GM19239 (cell line): Measurements from ENCODE around the gene CD3G.
A peak's percentile ranks its signal among the peaks of the same experiment; 100 is the strongest.
"Not testable (repeated sequence)": the region's sequence is repeated elsewhere in the genome, so short reads cannot be mapped to it uniquely, and the experiment has no call there.

Source experiments
- DNase-seq: peaks from one replicate; pipeline ENCODE4 v3.0.0; 2011; ENCODE audit warnings: low spot score; ENCODE audit not compliant: insufficient read length
- FAIRE-seq: peaks from 2 replicates; lab custom pipeline; 2011; peaks lifted over from hg19 to GRCh38; lab: Jason Lieb, UNC

Gene CD3G

GRCh38 chr11:118373263-118373662, 29.1 kb downstream of the CD3G start:
- FAIRE-seq, result no peak

DNA sequence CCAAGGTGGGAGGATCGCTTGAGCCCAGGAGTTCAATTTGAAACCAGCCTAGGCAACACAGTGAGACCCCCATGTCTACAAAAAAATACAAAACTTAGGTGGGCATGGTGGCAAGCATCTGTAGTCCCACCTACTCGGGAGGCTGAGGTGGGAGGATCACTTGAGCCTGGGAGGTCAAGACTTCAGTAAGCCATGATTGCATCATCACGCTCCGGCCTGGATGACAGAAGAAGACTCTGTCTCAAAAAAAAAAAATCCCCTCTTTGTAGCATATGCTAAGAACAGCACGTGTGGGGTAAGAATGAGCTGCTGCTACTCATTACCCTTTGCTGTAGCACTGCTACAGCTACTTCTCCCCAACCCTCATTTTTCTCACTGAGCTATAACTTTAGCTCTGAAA, 29.7 kb downstream of the CD3G start:
- FAIRE-seq, result no peak
- no peak for DNase-seq

More at GRCh38 chr11:118373263-118373662, 29.1 kb downstream of the CD3G start:
- no peak for DNase-seq

DNA sequence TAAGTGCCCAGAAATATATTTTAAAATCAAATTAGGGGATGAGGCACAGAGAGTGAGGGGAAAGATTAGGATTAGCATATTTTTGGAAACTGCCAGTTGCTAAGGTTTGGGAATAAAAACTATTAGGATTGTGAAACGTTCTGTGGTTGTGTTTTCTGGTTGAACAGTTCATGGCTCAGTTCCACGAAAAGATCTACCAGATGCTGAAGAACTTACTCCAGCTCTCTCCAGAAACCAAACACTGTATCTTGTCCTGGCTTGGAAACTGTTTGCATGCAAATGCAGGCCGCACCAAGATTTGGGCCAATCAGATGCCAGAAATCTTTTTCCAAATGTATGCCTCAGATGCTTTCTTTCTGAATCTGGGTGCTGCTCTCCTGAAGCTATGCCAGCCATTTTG, 30.6 kb downstream of the CD3G start:
- no peak for FAIRE-seq
- no peak for DNase-seq

- no peak for DNase-seq
- no peak for FAIRE-seq
Observed at GRCh38 chr11:118375978-118376377, 31.8 kb downstream of the CD3G start.

GRCh38 chr11:118379497-118379896, 35.4 kb downstream of the CD3G start:
- FAIRE-seq (no peak), DNase-seq (no peak)

- DNase-seq (no peak), FAIRE-seq (no peak)
Observed at GRCh38 chr11:118380571-118380970, 36.4 kb downstream of the CD3G start.

- DNase-seq (no peak), FAIRE-seq (no peak)
Observed at GRCh38 chr11:118382954-118383353, 38.8 kb downstream of the CD3G start.

DNA sequence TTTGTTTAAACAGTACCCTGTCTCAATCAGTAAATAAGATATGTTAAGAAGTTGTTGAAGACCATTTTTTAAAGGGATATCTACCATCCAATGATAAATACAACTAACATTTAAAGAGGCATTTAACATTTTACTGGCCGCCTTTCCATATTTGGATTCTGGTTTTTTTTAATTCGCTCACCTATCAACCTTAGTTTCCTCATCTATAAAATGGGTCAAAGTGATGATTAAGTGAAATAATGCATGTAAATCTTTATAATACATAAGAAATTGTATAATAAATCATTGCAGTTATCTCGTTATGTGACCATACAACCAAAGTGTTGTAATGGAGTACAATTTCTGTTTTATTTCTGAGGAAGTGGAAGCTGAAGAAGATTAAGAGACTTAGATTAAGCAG, 39.5 kb downstream of the CD3G start:
- no peak for DNase-seq
- no peak for FAIRE-seq

GRCh38 chr11:118396097-118396501, 52.0 kb downstream of the CD3G start:
- FAIRE-seq (no peak), DNase-seq (no peak)

DNA sequence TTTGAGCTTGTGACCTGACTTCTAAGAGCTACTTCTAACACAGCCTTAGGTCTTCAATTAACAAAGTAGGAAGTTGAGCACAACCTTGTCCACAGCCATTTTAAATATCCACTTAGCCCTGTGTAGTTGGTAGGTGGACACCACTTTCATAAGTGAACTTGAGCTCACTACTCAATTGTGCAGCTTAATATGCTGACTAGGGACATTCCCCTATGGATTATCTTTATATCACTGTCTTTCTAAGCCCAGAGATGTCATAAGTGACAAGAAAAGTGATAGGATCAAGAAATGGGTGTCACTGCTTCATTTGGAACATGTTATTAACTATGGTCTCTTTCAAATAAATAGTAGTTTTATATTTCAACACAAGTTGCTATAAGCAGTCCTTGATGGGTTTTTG, 53.3 kb downstream of the CD3G start:
- FAIRE-seq, result no peak
- DNase-seq, result no peak

DNA sequence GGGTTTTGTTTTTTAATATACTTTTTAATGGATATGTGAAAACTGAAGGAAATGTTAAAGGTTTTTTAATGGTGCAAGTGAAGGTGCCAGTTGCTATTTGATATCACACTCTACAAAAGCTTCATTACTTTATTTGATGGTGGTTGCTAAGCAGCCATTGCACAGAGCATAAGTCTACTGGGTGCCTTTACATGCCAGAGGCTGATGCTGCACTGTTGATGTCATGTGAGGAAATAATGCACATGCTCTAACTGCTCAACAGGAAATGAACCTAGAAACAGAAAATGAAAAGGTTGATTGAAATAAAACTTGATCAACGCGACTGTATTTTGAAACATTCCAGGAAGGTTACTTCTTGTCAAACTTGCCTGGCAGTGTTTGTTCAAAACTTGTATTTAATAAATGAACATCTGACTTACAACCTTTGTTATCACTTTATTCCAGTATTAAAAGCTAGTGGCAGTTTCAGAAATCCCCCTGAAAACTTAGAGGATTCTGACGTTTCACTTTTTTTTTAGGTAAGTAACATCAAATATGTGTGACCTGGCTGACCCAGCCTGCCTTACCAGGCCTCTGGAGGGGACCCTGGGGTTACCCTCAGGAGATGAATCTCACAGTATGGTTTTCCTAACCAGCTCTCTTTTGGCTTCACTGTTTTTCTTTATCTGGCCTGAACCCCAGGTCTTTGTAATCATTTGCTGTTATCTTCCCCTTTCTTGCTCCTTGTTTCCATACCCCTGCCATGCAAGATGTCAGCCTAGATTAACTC, 54.8 kb downstream of the CD3G start:
- peak; percentile 54 for FAIRE-seq

DNA sequence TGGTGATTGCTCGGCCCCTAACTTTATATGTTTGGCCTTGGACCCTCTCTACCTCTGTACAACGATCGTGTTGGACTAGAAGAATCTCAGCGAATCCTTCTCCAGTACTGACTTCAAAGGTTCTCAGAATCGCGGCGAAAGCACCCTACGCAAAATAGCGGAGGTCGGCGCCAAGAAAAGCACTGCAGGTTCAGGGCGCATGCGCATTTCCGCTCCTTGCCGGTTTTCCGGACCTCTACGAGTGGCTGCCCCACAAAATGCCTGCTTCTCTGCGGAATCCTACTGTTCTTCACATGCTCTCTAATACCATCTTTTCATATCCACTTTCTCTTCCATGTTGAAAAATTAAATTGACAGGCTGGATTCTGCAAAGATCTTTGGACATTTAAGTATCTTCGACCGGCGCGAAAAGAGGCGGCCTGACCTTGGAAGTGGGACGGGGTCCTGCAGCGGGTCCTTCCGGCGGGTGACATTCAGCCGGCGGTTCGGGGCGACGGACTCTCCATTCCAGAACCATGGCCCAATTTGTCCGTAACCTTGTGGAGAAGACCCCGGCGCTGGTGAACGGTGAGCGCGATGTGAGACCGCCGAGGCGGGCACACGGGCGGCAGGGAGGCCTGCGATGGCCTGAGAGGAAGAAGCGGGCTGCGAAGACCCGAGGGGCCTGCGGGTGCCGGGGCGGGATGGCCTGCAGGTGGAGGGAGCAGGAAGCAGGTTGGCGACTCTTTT, 57.2 kb downstream of the CD3G start, which contains the start of gene ATP5MG:
Gene ATP5MG (plus strand): TSS at position 456 of the 729 bp plus-strand sequence. CDS start 60 bp downstream, at position 516.
- DNase-seq, result peak; percentile 60
- FAIRE-seq, result peak; percentile 98

More for the DNA sequence above, 54.8 kb downstream of the CD3G start:
- DNase-seq, result peak; percentile 9

- no peak for FAIRE-seq
- no peak for DNase-seq
Observed at GRCh38 chr11:118401880-118402590, 57.9 kb downstream of the CD3G start.

- DNase-seq, FAIRE-seq: not testable (repeated sequence)
Observed at GRCh38 chr11:118402594-118402993, 58.5 kb downstream of the CD3G start.
